Ammon's horn (tissue), 1 donor: ENCODE data around the gene GNG12.

Source experiments
- DNase-seq: peaks from one replicate; pipeline ENCODE4 v3.0.0-alpha.2; 2016; ENCODE audit warnings: low spot score

Gene GNG12

GRCh38 chr1:67752306-67752705, 81.0 kb downstream of the GNG12 start:
- DNase-seq = no peak

- no peak for DNase-seq
Observed at GRCh38 chr1:67750691-67751054, 82.6 kb downstream of the GNG12 start.

- no peak for DNase-seq
Observed at GRCh38 chr1:67749844-67750690, 83.2 kb downstream of the GNG12 start.

GRCh38 chr1:67749263-67749843, 83.9 kb downstream of the GNG12 start:
- no peak for DNase-seq

GRCh38 chr1:67748630-67749029, 84.6 kb downstream of the GNG12 start:
- DNase-seq = no peak

GRCh38 chr1:67747671-67748546, 85.4 kb downstream of the GNG12 start:
- DNase-seq = no peak

- no peak for DNase-seq
Observed at GRCh38 chr1:67745875-67746698, 87.2 kb downstream of the GNG12 start.

- no peak for DNase-seq
Observed at GRCh38 chr1:67743072-67743725, 90.1 kb downstream of the GNG12 start.

- no peak for DNase-seq
Observed at GRCh38 chr1:67741736-67742135, 91.5 kb downstream of the GNG12 start.

GRCh38 chr1:67741121-67741520, 92.1 kb downstream of the GNG12 start:
- no peak for DNase-seq

GRCh38 chr1:67740543-67740942, 92.7 kb downstream of the GNG12 start:
- no peak for DNase-seq

GRCh38 chr1:67739361-67739760, 93.9 kb downstream of the GNG12 start:
- DNase-seq = no peak

GRCh38 chr1:67738401-67738800, 94.9 kb downstream of the GNG12 start:
- no peak for DNase-seq

- no peak for DNase-seq
Observed at GRCh38 chr1:67737875-67738274, 95.4 kb downstream of the GNG12 start.

GRCh38 chr1:67736750-67737149, 96.5 kb downstream of the GNG12 start:
- no peak for DNase-seq

GRCh38 chr1:67735806-67736627, 97.2 kb downstream of the GNG12 start:
- DNase-seq = peak; percentile 83

GRCh38 chr1:67735206-67735605, 98.1 kb downstream of the GNG12 start:
- DNase-seq = no peak

GRCh38 chr1:67734323-67734690, 99.0 kb downstream of the GNG12 start:
- DNase-seq = no peak

GRCh38 chr1:67733681-67734322, 99.5 kb downstream of the GNG12 start:
- DNase-seq = no peak

- DNase-seq = no peak
Observed at GRCh38 chr1:67732750-67733151, 100.5 kb downstream of the GNG12 start.
